H1 (cell line): ENCODE data around the gene NOS1AP. TPM values are rescaled to one million over a fixed set of nuclear protein-coding genes. Genes with fewer than 3 reads are reported as not detected.

ENCODE experiments used
- CTCF ChIA-PET: fragments of 300-600 bp; sonication (Branson Sonifier 250); formaldehyde crosslinking; loops from one replicate; lab custom pipeline; 2021; ENCODE audit not compliant: partially characterized antibody; lab: Charles Lee
- POLR2A ChIA-PET: fragments of 300-600 bp; sonication (Branson Sonifier 250); formaldehyde crosslinking; loops from one replicate; lab custom pipeline; 2021; ENCODE audit warnings: inconsistent platforms; ENCODE audit not compliant: partially characterized antibody; lab: Charles Lee
- DNase-seq, 2 experiments: peaks; one replicate each; pipeline versions ENCODE4 v3.0.0 to v3.0.0-alpha.2; 2010 to 2022; ENCODE audit warnings: low spot score in 2 of 2, low read depth in 1 of 2, mixed read lengths in 1 of 2
- FAIRE-seq: peaks from 2 replicates; lab custom pipeline; 2011; peaks lifted over from hg19 to GRCh38; lab: Jason Lieb, UNC
- H2AFZ ChIP-seq: 2 replicates; pipeline ENCODE4 v1.8.1; 2012; ENCODE audit warnings: low read length, inconsistent platforms
- H2AK5ac ChIP-seq: 2 replicates; pipeline ENCODE4 v1.6.1; 2013; ENCODE audit warnings: low read depth, low read length
- H2BK120ac ChIP-seq: replicated peaks from 2 replicates; pipeline ENCODE3; 2013; ENCODE audit warnings: low read depth, low read length, inconsistent platforms
- H2BK12ac ChIP-seq: 2 replicates; pipeline ENCODE4 v1.6.1; 2013; ENCODE audit warnings: low read depth, low read length
- H2BK15ac ChIP-seq: 2 replicates; pipeline ENCODE4 v1.6.1; 2013; ENCODE audit warnings: low read length
- H2BK20ac ChIP-seq: 2 replicates; pipeline ENCODE4 v1.6.1; 2013; ENCODE audit warnings: low read length
- H2BK5ac ChIP-seq: 2 replicates; pipeline ENCODE4 v1.6.1; 2013; ENCODE audit warnings: low read depth, low read length
- H3K14ac ChIP-seq: 2 replicates; pipeline ENCODE4 v1.6.1; 2013; ENCODE audit warnings: inconsistent platforms; ENCODE audit not compliant: insufficient read length
- H3K18ac ChIP-seq: 2 replicates; pipeline ENCODE4 v1.6.1; 2013; ENCODE audit warnings: low read length; ENCODE audit errors: extremely low read depth
- H3K23ac ChIP-seq: 2 replicates; pipeline ENCODE4 v1.6.1; 2013; ENCODE audit warnings: inconsistent platforms; ENCODE audit not compliant: insufficient read length
- H3K23me2 ChIP-seq: 2 replicates; pipeline ENCODE4 v1.6.1; 2013; ENCODE audit warnings: low read depth, low read length
- H3K27ac ChIP-seq: 2 replicates; pipeline ENCODE4 v1.6.1; 2011; ENCODE audit warnings: low read depth, low read length, inconsistent platforms
- H3K27me3 ChIP-seq, 4 experiments: replicated peaks in 1 of 4; 1 replicate in 1 of 4; 2 replicates in 3 of 4; pipeline versions ENCODE4 v1.6.1 to v1.8.1; 2011 to 2013; ENCODE audit warnings: low read length in 3 of 4, mild to moderate bottlenecking in 3 of 4, inconsistent platforms in 2 of 4, mixed read lengths in 2 of 4, moderate library complexity in 1 of 4; ENCODE audit not compliant: control insufficient read depth in 3 of 4, insufficient read depth in 3 of 4; ENCODE audit errors: extremely low read depth in 1 of 4
- H3K36me3 ChIP-seq, 4 experiments: 2 replicates each; pipeline versions ENCODE4 v1.6.1 to v1.8.1; 2011 to 2013; ENCODE audit warnings: mild to moderate bottlenecking in 4 of 4, low read length in 3 of 4, moderate library complexity in 2 of 4, control low read depth in 1 of 4, inconsistent platforms in 1 of 4; ENCODE audit not compliant: insufficient read depth in 4 of 4, control insufficient read depth in 2 of 4
- H3K4ac ChIP-seq: replicated peaks from 2 replicates; pipeline ENCODE3; 2013; ENCODE audit warnings: low read length, low read depth, mixed read lengths, inconsistent platforms; ENCODE audit not compliant: insufficient read length
- H3K4me1 ChIP-seq, 4 experiments: replicated peaks in 1 of 4; 1 replicate in 1 of 4; 2 replicates in 3 of 4; pipeline versions ENCODE4 v1.6.1 to v1.8.1; 2011 to 2013; ENCODE audit warnings: low read length in 3 of 4, inconsistent platforms in 2 of 4, mixed read lengths in 1 of 4; ENCODE audit not compliant: insufficient read depth in 4 of 4, control insufficient read depth in 3 of 4
- H3K4me2 ChIP-seq, 2 experiments: 2 replicates each; pipeline versions ENCODE4 v1.6.1 to v1.8.1; 2011 to 2013; ENCODE audit warnings: low read depth in 2 of 2, low read length in 2 of 2, control low read depth in 1 of 2, inconsistent platforms in 1 of 2, mild to moderate bottlenecking in 1 of 2; ENCODE audit not compliant: insufficient read depth in 1 of 2
- H3K4me3 ChIP-seq, 4 experiments: fragments of 200-600, 300-600 bp in 1 of 4; sonication (generic), shearing (Covaris generic), sonication (Bioruptor Twin) in 1 of 4; 2 replicates each; pipeline versions ENCODE4 v1.5.1 to v1.8.1; 2011 to 2016; ENCODE audit warnings: low read length in 4 of 4, low read depth in 3 of 4, control low read depth in 2 of 4, inconsistent platforms in 2 of 4, mild to moderate bottlenecking in 2 of 4, mixed read lengths in 1 of 4, moderate library complexity in 1 of 4; ENCODE audit not compliant: insufficient read depth in 2 of 4; ENCODE audit errors: extremely low read depth in 1 of 4
- H3K56ac ChIP-seq: replicated peaks from 2 replicates; pipeline ENCODE3; 2013; ENCODE audit warnings: low read depth, mild to moderate bottlenecking, mixed read lengths, low read length, inconsistent platforms; ENCODE audit not compliant: insufficient read length
- H3K79me1 ChIP-seq: 2 replicates; pipeline ENCODE4 v1.6.1; 2013; ENCODE audit warnings: low read depth, low read length, control low read depth
- H3K79me2 ChIP-seq, 2 experiments: 2 replicates each; pipeline versions ENCODE4 v1.6.1 to v1.8.1; 2012 to 2013; ENCODE audit warnings: low read length in 2 of 2, mild to moderate bottlenecking in 2 of 2, inconsistent platforms in 1 of 2; ENCODE audit not compliant: insufficient read depth in 2 of 2, control insufficient read depth in 1 of 2
- H3K9ac ChIP-seq, 4 experiments: replicated peaks in 1 of 4; 1 replicate in 1 of 4; 2 replicates in 3 of 4; pipeline versions ENCODE4 v1.6.1 to v1.8.1; 2011 to 2013; ENCODE audit warnings: low read depth in 3 of 4, low read length in 3 of 4, control low read depth in 2 of 4, mild to moderate bottlenecking in 2 of 4, moderate library complexity in 2 of 4, inconsistent platforms in 1 of 4; ENCODE audit errors: extremely low read depth in 1 of 4
- H3K9me3 ChIP-seq, 2 experiments: 2 replicates each; pipeline versions ENCODE4 v1.6.1 to v1.8.1; 2012 to 2013; ENCODE audit warnings: mild to moderate bottlenecking in 2 of 2, moderate library complexity in 2 of 2, control low read depth in 1 of 2, inconsistent platforms in 1 of 2, low read depth in 1 of 2, low read length in 1 of 2, mixed read lengths in 1 of 2; ENCODE audit not compliant: insufficient read depth in 2 of 2
- H4K20me1 ChIP-seq, 2 experiments: replicated peaks in 1 of 2; 2 replicates each; pipeline versions ENCODE3 to v1.8.1; 2011 to 2013; ENCODE audit warnings: inconsistent platforms in 2 of 2, low read length in 2 of 2, mild to moderate bottlenecking in 1 of 2; ENCODE audit not compliant: insufficient read depth in 2 of 2, control insufficient read depth in 1 of 2
- H4K5ac ChIP-seq: 2 replicates; pipeline ENCODE4 v1.6.1; 2013; ENCODE audit warnings: low read length, low read depth, mixed read lengths, inconsistent platforms; ENCODE audit not compliant: insufficient read length
- H4K8ac ChIP-seq: 2 replicates; pipeline ENCODE4 v1.8.0; 2013; ENCODE audit warnings: mild to moderate bottlenecking, moderate library complexity, low read length, inconsistent platforms; ENCODE audit not compliant: insufficient read depth; ENCODE audit errors: extremely low read depth
- H4K91ac ChIP-seq: replicated peaks from 2 replicates; pipeline ENCODE3; 2013; ENCODE audit warnings: low read length, mixed read lengths, inconsistent platforms; ENCODE audit not compliant: insufficient read length
- ATF2 ChIP-seq: IDR thresholded peaks from 2 replicates; pipeline ENCODE4 v1.6.1; 2012; ENCODE audit warnings: low read length, inconsistent platforms
- KDM4A ChIP-seq: IDR thresholded peaks from one replicate; pipeline ENCODE4 v1.7.1; 2012; ENCODE audit warnings: low read depth, mild to moderate bottlenecking, moderate library complexity, low read length, inconsistent platforms; ENCODE audit not compliant: severe bottlenecking
- WGBS, 2 experiments: shearing (Covaris generic) in 1 of 2; methylation state at CpG; one replicate each; pipeline versions ENCODE4 v1.1.6 to v1.1.7; 2013 to 2015; ENCODE audit warnings: low lambda C conversion rate in 2 of 2, mixed read lengths in 2 of 2, inconsistent platforms in 1 of 2, low coverage in 1 of 2, missing lambda C conversion rate in 1 of 2; ENCODE audit not compliant: insufficient replicate concordance in 2 of 2, insufficient coverage in 1 of 2, insufficient read length in 1 of 2; ENCODE audit errors: extremely low coverage in 1 of 2, missing lambda C conversion rate in 1 of 2; 5-methylcytosine and 5-hydroxymethylcytosine counted together
- polyA plus RNA-seq, 7 experiments: library from polyadenylated mRNA; depleted of rRNA in 3 of 7; stranded (reverse) in 5 of 7; unstranded in 2 of 7; fragments of >200 nt in 5 of 7; fragments of 200-250 nt in 2 of 7; gene quantifications; 1 replicate in 5 of 7; 2 replicates in 1 of 7; 4 replicates in 1 of 7; pipeline versions ENCODE4 v1.2.1 to v1.2.3, GENCODE V29; 2011 to 2013; ENCODE audit warnings: missing spikeins in 2 of 7, mixed read lengths in 2 of 7
- total RNA-seq: library from RNA; stranded (reverse); fragmentation: NEBNext Ultra II Directional; extraction: Animal tissue kit (Norgen Biotek cat#: 25700); gene quantifications from 2 replicates; pipeline ENCODE4 v1.2.1, GENCODE V29; 2021

NOS1AP gene
- total and polyA plus RNA-seq, 2 of the 8 experiments (the other 6 are each of a cell fraction or from before 2014, with no cell fraction given): 2.4 to 12.1 TPM

GRCh38 chr1:162251102-162251501 lies 181.6 kb downstream of the NOS1AP start:
- 0 out of 4 replicates have a peak overlapping the region, but pooled peaks of 1 of the 2 experiments have one; percentile 15 for H3K4me2 ChIP-seq
- no peak overlapping the region for H3K56ac ChIP-seq
- H3K79me2 ChIP-seq: peaks cover 0 to 16% of the 10 kb centered on the region in 2 experiments; a peak in 2 of 4 replicates
- ChIA-PET CTCF (interaction anchor here (0.7 to 2.1 kb wide), 12 partner anchors 8 to 210 kb away, joined by 3 to 9 read pairs (median 4); no protein-coding TSS in a partner anchor), POLR2A (interaction anchor here (0.6 to 1.0 kb wide), 2 partner anchors 21 to 93 kb away, joined by 4 read pairs; no protein-coding TSS in a partner anchor)
- FAIRE-seq (no peak), DNase-seq (no peak)
- peaks cover 3 to 21% (median 18%) of the 10 kb centered on the region in 4 experiments; a peak in 5 of 7 replicates for H3K4me1 ChIP-seq
- H4K8ac ChIP-seq: no peak overlapping the region
- no peak overlapping the region for H2AFZ ChIP-seq
- no peak overlapping the region for H3K23ac ChIP-seq
- no peaks in the 10 kb centered on the region for H3K23me2 ChIP-seq
- no peaks in the 10 kb centered on the region for H3K36me3 ChIP-seq
- H3K9me3 ChIP-seq: no peaks in the 10 kb centered on the region
- H2BK20ac ChIP-seq: no peak overlapping the region
- H4K5ac ChIP-seq: no peak overlapping the region
- H2AK5ac ChIP-seq: peak overlapping the region; percentile 65; the same call in 1 of the 2 replicates
- H2BK120ac ChIP-seq: no peak overlapping the region
- peak overlapping the region; percentile 63; the same call in 1 of the 2 replicates for H2BK12ac ChIP-seq
- no peak overlapping the region for H3K4ac ChIP-seq
- H3K4me3 ChIP-seq: no peak overlapping the region
- peak overlapping the region; percentile 12; the same call in 1 of the 2 replicates for H2BK5ac ChIP-seq
- H3K14ac ChIP-seq: no peak overlapping the region
- no peak for TF ChIP-seq KDM4A
- TF ChIP-seq ATF2: no peak
- no peak overlapping the region for H3K27ac ChIP-seq
- H3K9ac ChIP-seq: no peak overlapping the region
- peak overlapping the region; percentile 64; the same call in 1 of the 2 replicates for H3K18ac ChIP-seq
- no peak overlapping the region; the same call in 1 of the 2 replicates for H2BK15ac ChIP-seq
- no peaks in the 10 kb centered on the region for H4K20me1 ChIP-seq
- H4K91ac ChIP-seq: no peak overlapping the region
- H3K27me3 ChIP-seq: no peaks in the 10 kb centered on the region
- WGBS, 2 experiments: 91% methylated on average over 2 of the region's 2 CpGs; no CpG with 5 or more reads in 1 of the 2 experiments
- H3K79me1 ChIP-seq: no peaks in the 10 kb centered on the region; the same call in 1 of the 2 replicates
